HEK293 (cell line): ENCODE data around the gene ITGA2B.

Source experiments
- SETDB1 ChIP-seq: IDR thresholded peaks from one replicate; pipeline ENCODE4 v1.6.1; 2017; ENCODE audit warnings: mild to moderate bottlenecking, low read length, moderate library complexity, mixed read lengths; ENCODE audit not compliant: insufficient read length
- ZNF391 ChIP-seq: fragments of 450-650 bp; formaldehyde crosslinking; IDR thresholded peaks from 2 replicates; pipeline ENCODE4 v1.5.1; 2016; ENCODE audit warnings: low read depth, missing biosample characterization, missing genetic modification characterization, borderline replicate concordance
- TF ChIP-seq, protein P1 (sequence below): fragments of 450-650 bp; formaldehyde crosslinking; IDR thresholded peaks from 2 replicates; pipeline ENCODE4 v1.5.1; 2016; ENCODE audit warnings: missing biosample characterization, missing genetic modification characterization
- TF ChIP-seq, protein P2 (sequence below): fragments of 450-650 bp; formaldehyde crosslinking; conservative IDR thresholded peaks from 2 replicates; pipeline ENCODE4 v1.5.1; 2016; ENCODE audit warnings: low read depth, missing biosample characterization, missing genetic modification characterization

DNA sequence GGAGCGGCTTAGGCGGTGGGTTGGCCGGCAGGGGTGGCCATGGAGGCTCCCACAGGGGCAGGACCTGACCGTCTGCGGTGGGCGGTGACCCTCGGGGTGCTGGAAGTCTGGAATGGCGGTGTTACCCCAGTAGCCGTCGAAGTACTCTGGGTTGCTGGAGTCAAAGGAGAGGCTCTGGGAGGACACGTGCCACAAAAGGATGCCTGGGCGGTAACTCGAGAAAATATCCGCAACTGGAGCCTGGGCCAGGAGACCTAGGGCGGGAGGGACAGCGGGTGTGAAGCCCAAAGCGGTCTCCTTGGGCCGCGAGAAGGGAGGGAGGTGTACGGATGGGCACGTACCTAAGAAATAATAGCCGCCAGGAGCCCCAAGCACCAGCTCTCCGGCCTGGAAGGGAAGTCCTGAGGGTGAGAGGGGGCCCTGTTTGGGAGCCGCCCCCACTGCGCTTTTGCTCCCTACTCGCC, 4.6 kb downstream of the ITGA2B start:
- TF ChIP-seq, protein P1, sequence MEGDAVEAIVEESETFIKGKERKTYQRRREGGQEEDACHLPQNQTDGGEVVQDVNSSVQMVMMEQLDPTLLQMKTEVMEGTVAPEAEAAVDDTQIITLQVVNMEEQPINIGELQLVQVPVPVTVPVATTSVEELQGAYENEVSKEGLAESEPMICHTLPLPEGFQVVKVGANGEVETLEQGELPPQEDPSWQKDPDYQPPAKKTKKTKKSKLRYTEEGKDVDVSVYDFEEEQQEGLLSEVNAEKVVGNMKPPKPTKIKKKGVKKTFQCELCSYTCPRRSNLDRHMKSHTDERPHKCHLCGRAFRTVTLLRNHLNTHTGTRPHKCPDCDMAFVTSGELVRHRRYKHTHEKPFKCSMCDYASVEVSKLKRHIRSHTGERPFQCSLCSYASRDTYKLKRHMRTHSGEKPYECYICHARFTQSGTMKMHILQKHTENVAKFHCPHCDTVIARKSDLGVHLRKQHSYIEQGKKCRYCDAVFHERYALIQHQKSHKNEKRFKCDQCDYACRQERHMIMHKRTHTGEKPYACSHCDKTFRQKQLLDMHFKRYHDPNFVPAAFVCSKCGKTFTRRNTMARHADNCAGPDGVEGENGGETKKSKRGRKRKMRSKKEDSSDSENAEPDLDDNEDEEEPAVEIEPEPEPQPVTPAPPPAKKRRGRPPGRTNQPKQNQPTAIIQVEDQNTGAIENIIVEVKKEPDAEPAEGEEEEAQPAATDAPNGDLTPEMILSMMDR (tag by site-specific recombination): no peak
- TF ChIP-seq ZNF391 (no peak), SETDB1 (no peak)
- TF ChIP-seq, protein P2, sequence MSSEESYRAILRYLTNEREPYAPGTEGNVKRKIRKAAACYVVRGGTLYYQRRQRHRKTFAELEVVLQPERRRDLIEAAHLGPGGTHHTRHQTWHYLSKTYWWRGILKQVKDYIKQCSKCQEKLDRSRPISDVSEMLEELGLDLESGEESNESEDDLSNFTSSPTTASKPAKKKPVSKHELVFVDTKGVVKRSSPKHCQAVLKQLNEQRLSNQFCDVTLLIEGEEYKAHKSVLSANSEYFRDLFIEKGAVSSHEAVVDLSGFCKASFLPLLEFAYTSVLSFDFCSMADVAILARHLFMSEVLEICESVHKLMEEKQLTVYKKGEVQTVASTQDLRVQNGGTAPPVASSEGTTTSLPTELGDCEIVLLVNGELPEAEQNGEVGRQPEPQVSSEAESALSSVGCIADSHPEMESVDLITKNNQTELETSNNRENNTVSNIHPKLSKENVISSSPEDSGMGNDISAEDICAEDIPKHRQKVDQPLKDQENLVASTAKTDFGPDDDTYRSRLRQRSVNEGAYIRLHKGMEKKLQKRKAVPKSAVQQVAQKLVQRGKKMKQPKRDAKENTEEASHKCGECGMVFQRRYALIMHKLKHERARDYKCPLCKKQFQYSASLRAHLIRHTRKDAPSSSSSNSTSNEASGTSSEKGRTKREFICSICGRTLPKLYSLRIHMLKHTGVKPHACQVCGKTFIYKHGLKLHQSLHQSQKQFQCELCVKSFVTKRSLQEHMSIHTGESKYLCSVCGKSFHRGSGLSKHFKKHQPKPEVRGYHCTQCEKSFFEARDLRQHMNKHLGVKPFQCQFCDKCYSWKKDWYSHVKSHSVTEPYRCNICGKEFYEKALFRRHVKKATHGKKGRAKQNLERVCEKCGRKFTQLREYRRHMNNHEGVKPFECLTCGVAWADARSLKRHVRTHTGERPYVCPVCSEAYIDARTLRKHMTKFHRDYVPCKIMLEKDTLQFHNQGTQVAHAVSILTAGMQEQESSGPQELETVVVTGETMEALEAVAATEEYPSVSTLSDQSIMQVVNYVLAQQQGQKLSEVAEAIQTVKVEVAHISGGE: no peak
